NCI-H82 (cell line): Measurements from ENCODE around the gene ECI2.

Experiments
- DNase-seq: peaks from one replicate; lab custom pipeline; 2025; lab: John Stamatoyannopoulos, UW

ECI2 gene, protein sequence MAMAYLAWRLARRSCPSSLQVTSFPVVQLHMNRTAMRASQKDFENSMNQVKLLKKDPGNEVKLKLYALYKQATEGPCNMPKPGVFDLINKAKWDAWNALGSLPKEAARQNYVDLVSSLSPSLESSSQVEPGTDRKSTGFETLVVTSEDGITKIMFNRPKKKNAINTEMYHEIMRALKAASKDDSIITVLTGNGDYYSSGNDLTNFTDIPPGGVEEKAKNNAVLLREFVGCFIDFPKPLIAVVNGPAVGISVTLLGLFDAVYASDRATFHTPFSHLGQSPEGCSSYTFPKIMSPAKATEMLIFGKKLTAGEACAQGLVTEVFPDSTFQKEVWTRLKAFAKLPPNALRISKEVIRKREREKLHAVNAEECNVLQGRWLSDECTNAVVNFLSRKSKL

DNA sequence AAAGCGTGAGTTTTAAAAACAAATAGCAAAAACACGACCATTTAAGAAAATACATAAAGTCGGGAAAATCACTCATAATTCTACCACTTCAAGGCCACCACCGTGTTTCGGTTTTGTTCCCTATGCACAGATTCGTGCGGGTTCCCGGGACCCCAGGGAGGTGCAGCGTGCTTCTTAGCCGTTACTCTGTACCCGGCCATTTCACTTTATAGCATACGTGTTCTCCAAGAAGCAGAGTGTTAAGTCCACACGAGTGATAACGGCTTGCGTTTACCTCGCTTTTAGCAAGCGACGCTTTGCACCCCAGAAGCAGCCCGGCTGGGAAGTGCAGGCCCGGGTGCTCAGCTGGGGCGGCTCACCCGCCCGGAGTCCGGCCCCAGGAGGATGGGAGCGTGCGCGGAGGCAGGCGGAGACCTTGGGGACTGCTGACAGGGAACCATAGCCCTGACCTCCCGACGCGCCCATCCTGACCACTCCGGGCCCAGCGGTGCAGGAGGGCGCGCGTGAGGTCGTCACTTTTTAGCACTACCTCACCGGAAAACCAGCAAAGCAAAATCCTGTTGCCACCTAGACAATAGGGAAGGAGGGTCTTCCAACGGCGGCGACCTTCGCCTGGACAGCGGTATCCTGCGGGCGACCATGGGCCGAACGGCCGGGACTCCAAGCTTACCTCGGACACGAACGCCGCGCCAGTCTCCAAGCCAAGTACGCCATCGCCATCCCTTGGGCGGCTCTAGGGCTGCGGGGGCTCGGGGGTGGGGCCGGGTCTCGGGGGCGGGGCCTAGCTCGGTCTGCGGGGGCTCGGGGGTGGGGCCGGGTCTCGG is at the start of gene ECI2:
ECI2 (minus strand) TSS at position 735 of the 824 bp plus-strand sequence; CDS start at position 720, 15 bp downstream.
- DNase-seq: peak; percentile 83

DNA sequence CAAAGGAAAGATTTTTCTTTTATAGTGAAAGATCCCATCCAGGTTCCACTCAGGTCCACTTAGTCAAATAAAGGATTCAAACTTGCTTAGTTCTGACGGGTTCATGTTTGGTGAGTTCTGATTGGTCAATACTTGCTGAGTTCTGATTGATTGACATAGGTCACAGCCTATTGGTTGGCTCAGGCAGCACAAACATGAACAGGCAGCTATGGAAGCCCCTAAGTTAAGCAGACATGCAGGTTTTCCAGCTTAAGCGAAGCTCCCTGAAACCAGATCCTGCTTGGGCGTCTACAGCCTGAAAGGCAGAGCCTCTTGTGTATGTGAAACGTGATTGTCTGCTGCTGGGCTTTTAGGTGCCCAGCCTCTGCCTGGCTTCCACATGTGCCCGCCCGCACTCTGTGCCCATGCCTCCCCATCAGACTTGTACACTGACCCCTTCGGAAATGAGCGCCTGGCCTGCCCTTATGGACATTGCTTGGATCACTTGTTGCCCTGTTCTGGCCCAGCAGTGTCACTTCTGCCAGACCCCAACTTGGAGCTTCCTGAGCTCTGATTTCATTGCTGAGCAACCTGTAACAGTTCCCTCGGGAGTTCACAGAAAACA is 45.4 kb upstream of the ECI2 start:
- DNase-seq: peak; percentile 38

DNA sequence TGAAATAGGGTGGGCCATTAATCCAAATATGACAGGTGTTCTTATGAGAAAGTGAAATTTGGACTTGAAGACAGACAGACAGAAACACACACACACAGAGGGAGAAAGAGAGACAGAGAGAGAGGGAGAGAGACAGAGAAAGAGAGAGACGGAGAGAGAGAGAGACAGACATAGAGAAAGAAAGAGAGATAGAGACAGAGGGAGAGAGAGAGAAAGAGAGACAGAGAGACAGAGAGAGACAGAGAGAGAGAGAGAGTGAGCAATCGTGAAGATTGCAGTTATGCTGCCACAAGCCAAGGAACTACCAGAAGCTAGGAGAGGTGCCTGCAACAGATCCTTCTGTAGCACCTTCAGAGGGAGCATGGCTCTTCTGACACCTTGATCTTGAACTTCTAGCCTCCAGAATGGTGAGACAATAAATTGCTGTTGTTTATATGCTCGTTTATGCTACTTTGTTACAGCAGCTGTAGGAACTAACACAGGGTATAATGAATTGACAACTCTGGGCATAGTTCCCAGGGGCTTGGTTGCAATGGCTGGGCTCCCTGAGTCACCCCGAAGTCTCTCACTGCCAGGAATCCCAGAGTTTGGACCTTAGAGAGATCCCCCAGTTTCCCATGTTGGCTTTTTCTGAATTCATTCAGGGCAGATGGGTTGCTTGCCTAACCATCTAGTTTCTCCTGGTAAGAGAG is 44.7 kb upstream of the ECI2 start:
- no peak for DNase-seq

DNA sequence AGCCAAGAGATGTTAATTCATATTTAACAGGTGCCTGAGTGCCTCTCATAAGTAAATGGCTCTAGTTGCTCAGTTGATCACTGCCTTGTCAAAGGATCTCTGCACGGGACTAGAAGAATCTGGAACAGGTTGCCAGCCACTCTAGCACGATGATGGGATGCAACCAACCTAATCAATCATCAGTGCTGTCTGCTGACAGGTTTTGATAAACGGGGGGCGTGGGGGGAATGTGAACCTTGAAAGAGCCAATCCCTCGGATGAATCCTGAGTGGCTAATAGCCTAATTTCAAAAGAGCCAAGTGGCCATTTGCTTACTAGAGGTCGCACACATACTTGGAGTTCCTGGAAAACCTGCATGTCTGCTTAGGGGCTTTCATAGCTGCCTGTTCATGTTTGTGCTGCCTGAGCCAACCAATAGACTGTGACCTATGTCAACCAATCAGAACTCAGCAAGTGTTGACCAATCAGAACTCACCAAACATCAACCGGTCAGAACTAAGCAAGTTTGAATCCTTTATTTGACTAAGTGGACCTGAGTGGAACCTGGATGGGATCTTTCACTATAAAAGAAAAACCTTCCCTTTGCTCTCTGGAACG is 43.5 kb upstream of the ECI2 start:
- no peak for DNase-seq

DNA sequence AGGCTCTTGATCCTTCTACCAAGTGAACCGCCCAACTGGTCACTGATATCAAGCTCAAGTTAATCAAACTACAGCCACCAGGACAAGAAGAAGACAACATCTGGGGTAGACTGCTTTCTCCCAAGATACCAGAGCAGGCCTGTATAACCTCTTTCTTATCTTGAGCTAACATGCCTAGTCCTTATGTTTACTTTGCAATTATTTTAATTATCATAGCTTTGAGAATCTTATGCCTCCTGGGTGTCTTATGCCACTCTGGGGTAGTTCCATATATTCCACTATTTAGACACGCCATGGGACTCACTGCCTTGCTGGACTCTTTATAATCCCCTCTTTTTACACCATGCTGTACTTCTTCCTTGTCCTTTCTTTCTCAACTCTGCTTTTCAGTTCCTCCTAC is 41.5 kb upstream of the ECI2 start:
- DNase-seq: no peak

DNA sequence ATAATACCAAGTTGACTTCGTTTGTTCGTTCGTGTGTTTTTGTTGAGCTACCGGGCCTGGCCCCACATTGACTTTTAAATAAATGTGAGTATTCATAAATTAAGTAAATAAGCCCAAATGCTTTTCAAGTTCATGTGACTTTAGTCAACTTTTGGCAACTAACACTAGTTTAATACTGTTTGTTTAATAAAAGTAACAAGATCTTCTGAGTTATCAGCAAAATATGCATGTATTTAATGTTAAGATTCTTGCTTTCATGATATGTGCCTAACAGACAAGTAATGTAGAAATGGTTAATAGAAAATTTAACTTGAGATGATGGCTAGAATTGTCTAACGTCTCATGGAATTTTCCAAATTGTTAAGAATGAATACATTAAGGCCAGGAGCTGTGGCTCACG is 38.7 kb upstream of the ECI2 start:
- DNase-seq: no peak

DNA sequence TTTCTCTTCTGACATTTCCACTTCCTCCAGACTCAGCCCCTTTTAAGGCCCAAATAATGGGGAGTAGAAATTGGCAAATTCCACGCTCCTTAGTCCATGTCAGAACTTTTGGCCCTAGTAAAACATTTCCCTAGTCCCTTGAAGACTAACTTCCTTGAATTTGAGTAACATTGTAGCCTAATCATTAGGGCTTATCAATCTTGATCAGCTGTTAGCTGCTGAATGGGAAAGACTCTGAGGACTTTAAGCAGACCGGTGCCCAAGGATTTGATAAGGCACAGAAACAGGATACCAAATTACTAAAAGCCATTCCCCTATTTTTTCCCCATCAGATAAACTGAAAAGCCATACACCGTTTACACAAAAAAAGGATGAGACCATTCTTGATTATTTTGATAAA is 37.0 kb upstream of the ECI2 start:
- DNase-seq: no peak

DNA sequence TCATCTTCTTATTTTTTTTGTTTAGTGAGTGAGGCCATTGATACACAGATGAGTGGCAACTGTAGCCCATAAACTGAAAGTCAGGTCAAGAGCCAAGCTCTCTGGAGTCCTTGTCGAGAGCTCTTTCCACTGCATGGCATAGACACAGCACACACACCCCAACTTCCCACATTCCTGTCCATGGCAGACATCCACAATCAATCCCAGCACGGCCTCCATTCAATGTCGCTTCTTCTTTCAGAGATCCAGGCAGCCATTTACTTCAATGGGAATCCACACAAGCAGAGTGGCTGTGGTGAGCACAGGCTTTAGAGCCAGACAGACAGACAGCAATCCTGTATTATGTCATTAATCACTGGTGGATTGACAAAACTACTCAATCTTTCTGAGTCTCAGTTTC is 34.9 kb upstream of the ECI2 start:
- DNase-seq: no peak

DNA sequence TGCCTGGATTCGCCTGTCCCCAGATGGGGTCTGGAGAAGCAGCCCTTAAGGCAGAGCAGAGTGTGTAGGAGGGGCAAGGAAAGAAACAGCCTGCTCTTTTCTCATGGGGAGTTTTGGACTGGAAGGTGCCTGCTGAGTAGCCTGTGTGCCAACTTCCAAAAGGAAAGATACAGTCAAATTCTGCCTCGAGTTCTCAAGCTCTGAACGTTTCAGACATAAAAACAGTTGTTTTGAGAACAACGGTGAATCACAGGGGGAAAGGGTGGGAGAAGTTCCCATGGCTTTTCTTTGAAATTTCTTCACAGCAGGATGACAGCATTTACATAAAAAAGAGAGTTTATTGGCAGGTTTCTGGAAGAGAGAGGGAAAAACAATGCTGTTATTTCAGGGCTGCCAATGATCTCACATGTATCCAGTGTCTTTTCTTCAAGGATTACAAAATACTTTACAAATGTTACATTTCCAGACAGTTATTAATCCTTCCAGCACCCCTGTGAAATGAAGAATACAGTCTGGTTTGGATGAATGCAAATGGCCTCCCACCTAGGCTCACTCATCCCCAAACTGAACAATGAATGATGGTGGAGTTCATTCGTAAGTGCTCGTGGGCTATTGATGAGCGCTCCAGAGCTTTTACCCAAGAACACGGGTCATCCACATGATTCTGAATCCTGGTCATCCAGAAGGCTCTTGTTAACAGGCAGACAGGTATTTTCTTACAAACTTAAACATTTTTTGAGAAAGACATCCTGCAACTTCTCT is 33.8 kb upstream of the ECI2 start:
- DNase-seq: no peak

DNA sequence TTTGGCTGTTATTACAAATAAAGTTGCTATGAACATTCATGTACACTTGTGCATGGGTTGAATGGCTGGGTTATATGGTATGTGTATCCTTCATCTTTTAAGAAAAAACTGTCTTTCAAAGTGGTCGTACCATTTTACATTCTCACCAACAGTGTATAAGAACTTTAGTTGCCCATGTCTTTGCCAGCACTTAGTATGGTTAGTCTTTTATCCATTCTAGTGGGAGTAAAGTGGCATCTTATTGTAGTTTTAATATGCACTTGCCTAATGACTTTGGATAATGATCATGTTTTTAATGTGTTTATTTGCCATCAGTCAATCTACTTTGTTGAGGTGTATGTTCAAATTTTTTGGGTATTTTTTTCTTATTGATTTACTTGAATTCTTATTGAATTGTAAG is 32.5 kb upstream of the ECI2 start:
- DNase-seq: no peak

DNA sequence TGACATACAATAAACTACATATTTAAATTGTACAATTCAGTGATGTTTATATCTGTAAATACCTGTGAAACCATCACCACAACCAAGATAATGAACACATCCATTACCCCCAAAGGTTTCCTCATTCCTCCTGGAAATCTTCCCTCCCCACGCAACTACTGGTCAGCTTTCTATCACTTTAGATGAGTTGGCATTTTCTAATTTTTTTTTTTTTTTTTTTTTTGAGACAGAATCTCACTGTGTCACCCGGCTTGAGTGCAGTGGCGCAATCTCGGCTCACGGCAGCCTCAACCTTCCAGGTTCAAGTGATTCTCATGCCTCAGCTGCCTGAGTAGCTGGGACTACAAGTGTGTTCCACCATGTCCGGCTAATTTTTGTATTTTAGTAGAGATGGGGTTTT is 31.7 kb upstream of the ECI2 start:
- no peak for DNase-seq

DNA sequence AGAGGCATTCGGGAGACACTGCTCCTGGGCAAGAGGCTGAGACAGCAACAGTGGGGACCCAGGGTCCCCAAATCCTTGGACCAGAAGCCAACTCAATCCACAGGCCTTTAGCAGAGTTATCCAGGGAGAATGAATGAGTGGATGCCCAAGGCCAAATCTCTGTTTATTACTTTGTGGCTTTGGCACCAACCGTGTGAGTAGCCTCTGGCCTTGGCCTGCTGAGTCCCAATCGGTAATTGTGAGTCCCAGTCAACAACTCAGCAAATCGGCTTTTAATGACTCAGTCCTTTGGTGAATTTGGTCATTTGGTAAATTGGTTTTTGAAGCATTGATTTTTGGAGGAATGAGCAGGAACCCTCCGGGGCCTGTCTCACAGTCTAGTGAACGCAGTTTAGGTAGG is 29.1 kb upstream of the ECI2 start:
- DNase-seq: no peak

DNA sequence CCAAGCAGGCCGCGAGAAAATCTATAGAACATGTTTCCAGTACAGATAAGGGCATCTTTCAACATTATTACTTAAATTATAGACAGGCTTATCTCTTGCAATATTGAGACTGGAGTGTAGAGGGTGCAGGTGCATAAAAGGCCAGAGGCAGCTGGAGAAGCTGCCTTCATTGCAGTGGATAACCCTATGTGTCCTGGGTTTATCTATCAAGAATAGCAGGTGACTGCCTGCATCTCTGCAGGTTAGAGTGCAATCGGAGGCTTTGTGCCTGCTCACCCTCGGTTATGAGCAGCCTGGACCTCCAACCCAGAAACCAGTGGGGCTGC is 28.7 kb upstream of the ECI2 start:
- no peak for DNase-seq

DNA sequence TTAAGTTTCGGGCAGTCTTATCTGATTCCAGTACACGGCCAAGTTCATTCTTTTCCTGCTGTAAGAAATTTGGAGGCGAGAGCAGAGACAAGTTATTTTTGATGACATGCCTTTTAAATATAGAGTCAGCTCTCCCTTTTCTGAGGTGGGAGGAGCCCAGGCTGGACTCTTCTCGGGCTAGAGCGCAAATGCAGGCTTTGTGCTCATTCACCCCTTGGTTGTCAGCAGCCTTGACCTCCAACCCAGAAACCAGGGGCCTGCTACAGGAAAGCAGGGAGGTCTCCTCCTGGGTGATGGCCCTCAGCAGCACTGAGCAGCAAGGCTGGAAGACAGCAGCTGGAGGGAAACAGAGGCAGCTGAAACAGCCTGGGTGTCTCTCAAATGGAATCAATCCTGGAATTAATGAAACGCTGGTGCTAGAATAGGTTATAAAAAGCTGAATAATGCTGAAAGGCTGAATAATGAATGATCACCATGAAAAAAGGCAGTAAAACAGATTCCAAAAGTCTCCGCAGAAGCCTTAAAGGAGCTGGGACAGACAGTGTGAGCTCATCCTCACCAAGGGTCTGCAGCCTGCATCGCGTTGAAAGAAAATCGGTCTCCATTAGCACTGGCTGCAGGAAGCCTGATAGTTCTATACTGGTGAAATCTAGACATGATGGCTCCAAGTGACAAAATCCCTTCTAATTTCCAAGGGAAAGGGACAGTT is 28.2 kb upstream of the ECI2 start:
- no peak for DNase-seq

DNA sequence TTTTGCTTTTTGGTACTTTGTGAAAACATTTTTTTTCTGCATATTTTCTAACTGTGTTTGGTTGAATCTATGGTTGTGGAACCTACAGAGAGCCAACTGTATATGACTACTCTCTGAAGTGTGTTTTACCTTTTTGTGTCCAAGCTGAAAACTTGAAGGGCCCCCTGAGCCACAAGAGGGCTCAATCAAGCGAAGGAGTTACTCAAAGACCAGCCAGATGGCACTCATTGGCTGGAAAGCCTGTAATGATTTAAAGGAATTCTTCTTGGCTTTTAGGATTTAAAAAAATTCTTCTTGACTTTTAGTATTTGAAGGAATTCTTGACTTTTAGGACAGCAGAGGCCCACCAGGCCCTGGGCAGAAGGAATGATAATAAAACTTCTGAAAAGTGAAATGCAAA is 27.0 kb upstream of the ECI2 start:
- DNase-seq: peak; percentile 29

DNA sequence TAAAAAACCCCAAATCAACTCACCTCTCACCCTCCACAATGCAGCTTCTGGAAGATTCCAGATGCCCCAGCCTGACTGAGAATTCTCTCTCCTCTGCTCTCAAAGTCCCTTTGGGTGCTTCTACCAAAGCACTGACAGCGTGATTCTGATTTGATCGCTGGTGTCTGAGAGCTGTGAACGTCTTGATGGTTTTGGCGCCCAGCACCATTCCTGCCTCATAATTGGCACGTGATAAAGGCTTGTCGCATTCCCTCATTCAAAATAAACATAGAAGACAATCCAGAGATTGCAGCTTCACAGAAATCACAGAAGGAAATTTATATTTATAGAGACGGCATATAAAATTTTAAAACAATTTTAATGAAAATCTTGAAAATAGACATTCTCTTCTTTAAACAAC is 24.1 kb upstream of the ECI2 start:
- DNase-seq: no peak

DNA sequence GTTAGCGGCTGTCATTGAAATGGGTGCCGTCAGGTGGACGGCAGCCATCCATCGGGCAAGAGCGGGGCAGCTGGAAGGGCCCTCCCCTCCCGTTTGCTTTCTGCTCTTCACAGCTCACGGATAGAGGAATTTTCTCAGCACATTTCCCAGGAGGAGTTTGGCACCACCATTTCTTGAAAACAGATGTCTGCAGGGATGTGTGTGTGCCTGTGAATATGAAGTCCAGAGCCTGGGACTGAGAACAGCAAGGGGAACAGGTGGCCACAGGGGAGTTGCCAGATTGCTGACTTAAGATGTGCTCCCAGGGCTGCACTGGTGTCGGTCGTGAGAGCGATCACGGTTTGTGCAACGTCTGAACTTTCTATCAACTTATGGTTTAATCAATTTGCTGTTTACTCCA is 22.1 kb upstream of the ECI2 start:
- DNase-seq: peak; percentile 76

DNA sequence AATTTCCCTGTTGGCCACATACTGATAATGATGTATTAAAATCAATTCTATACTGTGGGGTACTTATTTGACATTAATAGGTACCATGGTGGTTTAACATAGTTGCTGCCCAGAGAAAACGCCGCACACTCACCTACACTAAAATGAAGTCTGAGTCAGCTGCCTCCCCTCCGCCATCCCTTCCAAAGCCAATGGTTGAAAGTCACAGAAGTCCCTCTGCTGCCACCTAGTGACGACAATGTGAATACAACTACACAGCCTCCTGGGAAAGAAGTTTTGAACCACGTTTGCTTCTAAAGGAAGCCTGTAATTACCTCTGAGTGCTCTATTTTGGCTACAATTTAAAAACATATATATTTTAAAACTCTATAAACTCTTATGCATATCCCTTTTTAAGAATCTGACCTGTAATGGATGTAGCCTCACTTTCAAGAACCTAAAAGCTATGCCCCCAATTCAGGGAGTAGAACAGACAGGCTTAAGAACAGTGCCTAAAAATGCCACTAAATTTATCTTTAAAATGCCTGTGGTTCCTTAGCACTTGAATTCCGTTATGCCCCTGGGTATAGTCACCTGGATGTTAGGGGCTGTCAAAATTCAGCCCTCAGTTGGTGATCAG is 20.6 kb upstream of the ECI2 start:
- DNase-seq: peak; percentile 93

DNA sequence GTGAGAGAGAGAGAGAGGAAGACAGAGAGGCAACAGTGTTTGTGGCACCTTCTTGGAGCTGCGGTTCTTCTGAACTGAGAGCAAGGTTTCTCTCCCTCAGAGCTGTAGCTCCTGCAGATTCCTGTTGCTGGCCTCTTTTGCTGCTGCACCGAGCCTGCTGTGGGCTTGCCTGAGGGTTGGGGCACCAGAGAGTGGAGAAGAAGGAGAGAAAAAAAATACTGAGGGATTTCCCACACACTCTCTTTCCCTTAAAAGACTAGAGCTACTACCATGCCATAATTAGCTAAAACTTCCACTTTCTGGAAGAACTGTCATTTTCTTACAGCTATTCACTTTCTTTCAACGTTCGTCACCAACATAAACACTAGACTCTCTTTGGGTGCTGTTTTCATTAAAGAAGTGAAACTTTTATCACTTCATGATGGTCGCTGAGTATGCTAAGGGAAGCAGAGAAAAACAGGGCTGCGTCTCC is 18.2 kb upstream of the ECI2 start:
- no peak for DNase-seq

DNA sequence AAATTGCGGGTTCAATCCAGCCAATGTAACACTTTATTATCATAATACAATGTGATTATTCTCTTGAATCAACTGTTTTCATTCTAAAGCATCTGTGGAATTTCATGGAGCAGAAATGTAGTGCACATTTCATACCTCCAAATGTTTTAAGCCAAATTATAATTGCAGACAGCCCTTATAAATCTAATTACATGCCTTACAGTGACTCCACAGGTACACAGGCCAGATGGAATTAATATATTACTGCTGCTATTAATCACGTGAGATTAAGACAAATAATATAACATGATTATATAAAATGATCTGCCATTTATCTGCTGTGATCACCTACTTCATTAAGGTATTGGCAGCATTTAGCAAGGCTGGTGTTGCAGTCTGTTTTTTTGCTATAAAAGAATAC is 9.7 kb upstream of the ECI2 start:
- DNase-seq: peak; percentile 78
